GM10266 (cell line): ENCODE data around the gene ANKRD9.

Source experiments
- DNase-seq: peaks from one replicate; pipeline ENCODE4 v3.0.0; 2012; ENCODE audit errors: extremely low spot score
- TF ChIP-seq, protein P1 (sequence below): IDR thresholded peaks from 2 replicates; pipeline ENCODE4 v1.5.1; 2012; ENCODE audit warnings: mild to moderate bottlenecking, low read depth; ENCODE audit not compliant: control insufficient read depth, insufficient read depth; ENCODE audit errors: missing control alignments

The ANKRD9 gene

DNA sequence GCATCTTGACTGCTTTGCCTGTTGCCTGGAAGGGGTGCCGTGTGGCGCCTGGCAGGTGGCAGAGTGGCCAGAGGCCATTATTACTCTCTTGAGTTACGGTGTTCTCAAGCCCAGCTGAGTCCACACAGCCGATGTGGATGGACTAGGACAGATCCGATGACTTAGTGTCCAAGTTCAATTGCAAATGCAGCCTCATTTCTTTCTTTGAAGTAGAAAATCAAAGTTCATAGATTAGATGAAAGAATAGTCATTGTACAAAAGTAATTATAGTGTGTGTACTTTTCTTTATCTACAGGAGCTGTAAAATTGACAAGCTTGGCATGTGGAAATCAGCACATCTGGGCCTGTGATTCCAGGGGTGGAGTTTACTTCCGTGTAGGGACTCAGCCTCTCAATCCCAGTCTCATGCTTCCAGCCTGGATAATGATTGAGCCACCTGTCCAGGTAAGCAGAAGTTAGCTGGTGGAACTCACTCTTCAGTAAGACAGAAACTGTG is 44.7 kb downstream of the ANKRD9 start:
- TF ChIP-seq, protein P1, sequence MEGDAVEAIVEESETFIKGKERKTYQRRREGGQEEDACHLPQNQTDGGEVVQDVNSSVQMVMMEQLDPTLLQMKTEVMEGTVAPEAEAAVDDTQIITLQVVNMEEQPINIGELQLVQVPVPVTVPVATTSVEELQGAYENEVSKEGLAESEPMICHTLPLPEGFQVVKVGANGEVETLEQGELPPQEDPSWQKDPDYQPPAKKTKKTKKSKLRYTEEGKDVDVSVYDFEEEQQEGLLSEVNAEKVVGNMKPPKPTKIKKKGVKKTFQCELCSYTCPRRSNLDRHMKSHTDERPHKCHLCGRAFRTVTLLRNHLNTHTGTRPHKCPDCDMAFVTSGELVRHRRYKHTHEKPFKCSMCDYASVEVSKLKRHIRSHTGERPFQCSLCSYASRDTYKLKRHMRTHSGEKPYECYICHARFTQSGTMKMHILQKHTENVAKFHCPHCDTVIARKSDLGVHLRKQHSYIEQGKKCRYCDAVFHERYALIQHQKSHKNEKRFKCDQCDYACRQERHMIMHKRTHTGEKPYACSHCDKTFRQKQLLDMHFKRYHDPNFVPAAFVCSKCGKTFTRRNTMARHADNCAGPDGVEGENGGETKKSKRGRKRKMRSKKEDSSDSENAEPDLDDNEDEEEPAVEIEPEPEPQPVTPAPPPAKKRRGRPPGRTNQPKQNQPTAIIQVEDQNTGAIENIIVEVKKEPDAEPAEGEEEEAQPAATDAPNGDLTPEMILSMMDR = no peak
- no peak for DNase-seq

DNA sequence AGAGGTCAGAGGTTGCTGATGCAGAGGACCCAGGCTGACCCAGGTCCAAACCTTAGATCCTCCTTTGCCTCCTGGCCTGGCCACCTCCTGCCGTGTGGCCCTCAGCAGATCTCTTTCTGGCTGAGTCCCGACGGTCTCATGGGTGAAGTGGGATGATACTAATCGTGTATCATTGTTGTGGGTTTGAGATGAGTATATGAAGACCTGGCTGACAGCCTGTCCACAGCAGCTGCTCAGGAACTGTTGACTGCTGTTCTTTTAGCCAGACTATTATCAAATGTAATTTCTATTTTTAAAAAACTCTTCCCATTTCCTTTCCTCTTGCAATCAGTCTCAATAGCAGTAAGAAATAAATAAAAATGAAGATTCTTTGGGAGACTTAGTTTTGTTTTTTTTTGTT is 45.6 kb downstream of the ANKRD9 start:
- no peak for DNase-seq

DNA sequence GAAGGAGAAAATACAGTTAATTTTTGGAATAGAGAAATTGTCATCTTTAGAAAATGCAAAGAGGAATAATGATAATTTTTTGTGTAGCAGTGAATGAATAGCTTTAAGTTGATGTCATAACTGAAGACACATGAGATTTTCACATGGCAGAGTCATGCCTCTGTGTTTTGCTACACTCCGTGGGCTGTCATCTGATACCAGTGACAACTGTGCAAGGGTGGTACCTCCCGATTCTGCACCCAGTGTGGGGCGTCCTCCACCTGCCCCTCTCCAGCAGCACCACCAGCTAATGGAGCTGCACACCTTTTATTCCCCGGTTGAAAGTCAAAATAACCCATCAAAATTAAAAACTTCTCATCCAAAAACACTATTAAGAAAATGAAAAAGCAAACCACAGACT is 47.2 kb downstream of the ANKRD9 start:
- DNase-seq = no peak
- TF ChIP-seq, protein P1 = no peak

More for the DNA sequence above, 45.6 kb downstream of the ANKRD9 start:
- TF ChIP-seq, protein P1 = no peak

DNA sequence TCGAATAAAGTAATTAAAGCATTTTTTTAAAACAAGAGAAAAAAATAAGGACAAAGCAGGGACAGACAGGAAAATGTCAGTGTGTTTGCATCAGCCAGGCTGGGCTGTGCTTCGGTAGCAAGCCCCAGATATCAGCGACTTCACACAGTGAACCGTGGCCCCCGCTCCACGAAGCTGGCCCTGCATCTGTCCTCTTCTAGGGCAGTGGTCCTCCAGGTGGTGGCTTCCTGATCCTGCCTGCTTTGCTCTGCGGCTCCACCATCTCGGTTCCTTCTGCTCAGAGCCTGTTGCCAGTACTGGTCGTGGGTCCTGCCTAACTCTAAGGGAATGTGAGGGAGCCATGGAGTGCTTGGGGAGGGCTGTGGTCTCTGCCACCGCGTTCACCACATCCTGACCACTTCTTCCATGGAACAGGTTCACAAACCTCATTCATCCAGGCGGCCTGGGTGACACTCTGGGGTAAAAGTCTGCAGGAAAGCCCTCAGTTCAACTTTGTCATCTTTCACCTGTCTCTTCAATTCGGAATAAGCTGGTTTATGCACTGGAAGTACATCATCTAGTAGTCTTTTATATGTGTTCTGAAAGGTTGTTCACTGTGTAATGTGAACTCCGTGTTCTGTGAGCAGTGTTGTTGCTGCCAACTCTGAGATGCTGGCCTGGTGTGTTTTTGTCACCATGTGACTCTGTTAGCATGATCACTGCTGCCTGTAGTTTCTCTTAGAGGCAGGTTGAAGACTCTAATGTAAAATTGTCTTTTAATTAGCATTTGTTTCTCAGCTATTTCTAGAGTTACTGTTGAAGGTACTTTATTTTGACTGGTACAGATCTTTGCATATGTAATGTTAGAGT is 47.9 kb downstream of the ANKRD9 start:
- TF ChIP-seq, protein P1 = no peak
- DNase-seq = no peak

DNA sequence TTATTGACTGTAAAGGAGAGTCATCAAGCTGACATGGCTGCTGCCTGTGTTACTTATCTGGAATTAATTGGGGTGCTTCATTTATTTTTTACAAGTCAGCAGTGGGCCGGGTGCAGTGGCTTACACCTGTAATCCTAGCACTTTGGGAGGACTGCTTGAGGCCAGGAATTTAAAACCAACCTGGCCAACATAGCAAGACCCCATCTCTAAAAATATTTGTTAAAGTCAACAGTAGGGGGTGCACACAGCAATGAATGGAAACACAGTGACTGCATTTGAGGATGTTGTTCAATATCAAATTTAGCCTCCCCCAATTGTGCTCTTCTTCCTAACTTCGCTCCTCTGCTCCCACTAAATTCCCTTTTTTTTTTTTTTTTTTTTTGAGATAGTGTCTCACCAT is 52.1 kb downstream of the ANKRD9 start:
- no peak for DNase-seq
- TF ChIP-seq, protein P1 = no peak

DNA sequence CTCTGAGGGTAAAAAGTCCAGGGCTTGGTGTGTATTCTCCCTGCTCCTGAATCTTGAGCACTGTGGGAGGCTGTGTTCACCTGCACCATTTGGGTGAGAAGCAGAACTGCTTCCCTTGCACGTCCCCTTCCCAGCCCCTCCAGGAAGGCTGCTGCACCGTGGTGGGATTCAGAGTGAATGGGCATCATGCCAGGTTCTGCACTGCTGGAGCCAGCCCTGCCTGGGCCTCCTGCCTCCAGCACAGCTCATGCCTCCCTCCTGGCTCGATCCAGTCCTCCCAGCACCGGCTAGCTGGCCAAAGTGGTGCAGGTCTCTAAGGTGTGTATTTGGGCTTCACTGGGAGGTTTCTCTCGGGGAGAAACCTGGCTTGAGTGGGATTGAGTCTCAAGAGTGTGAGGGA is 54.9 kb downstream of the ANKRD9 start:
- no peak for DNase-seq

More for the DNA sequence above, 54.9 kb downstream of the ANKRD9 start:
- TF ChIP-seq, protein P1 = no peak
